HepG2 (cell line): Measurements from ENCODE around the gene GSTA5. TPM values are rescaled to one million over a fixed set of nuclear protein-coding genes. Genes with fewer than 3 reads are reported as not detected.

Experiments used
- AHR ChIP-seq: IDR thresholded peaks from 2 replicates; pipeline ENCODE4 v1.6.1; 2018; ENCODE audit warnings: missing genetic modification reagents, missing compliant biosample characterization
- ERF ChIP-seq: IDR thresholded peaks from 2 replicates; pipeline ENCODE4 v1.6.1; 2018; ENCODE audit warnings: missing biosample characterization, missing genetic modification reagents
- KLF15 ChIP-seq: sonication (generic); formaldehyde crosslinking; IDR thresholded peaks from 2 replicates; pipeline ENCODE4 v1.8.1; 2023; ENCODE audit warnings: borderline replicate concordance, mild to moderate bottlenecking, inconsistent platforms, missing genetic modification reagents, mixed read lengths
- MYC ChIP-seq: sonication (generic); formaldehyde crosslinking; IDR thresholded peaks from 2 replicates; pipeline ENCODE4 v1.9.0; 2021; ENCODE audit warnings: missing genetic modification reagents, borderline replicate concordance
- NFIC ChIP-seq: IDR thresholded peaks from 2 replicates; pipeline ENCODE4 v1.6.1; 2012; ENCODE audit warnings: mild to moderate bottlenecking, low read length, inconsistent platforms
- NFRKB ChIP-seq: fragments of 450-650 bp; IDR thresholded peaks from 2 replicates; pipeline ENCODE4 v1.6.1; 2017
- POLR2AphosphoS5 ChIP-seq: IDR thresholded peaks from 2 replicates; pipeline ENCODE4 v1.6.1; 2012; ENCODE audit warnings: low read depth, low read length
- RXRB ChIP-seq: IDR thresholded peaks from 2 replicates; pipeline ENCODE4 v1.6.1; 2016; ENCODE audit warnings: borderline replicate concordance, missing genetic modification reagents, missing compliant biosample characterization
- SNAI1 ChIP-seq: sonication (generic); formaldehyde crosslinking; IDR thresholded peaks from 2 replicates; pipeline ENCODE4 v1.5.0; 2020; ENCODE audit warnings: mild to moderate bottlenecking, missing genetic modification reagents, borderline replicate concordance
- YEATS2 ChIP-seq: sonication (generic); formaldehyde crosslinking; IDR thresholded peaks from 2 replicates; pipeline ENCODE4 v1.4.0; 2020; ENCODE audit warnings: missing genetic modification reagents, borderline replicate concordance
- ZNF30 ChIP-seq: sonication (generic); formaldehyde crosslinking; IDR thresholded peaks from 2 replicates; pipeline ENCODE4 v1.5.0; 2020; ENCODE audit warnings: mild to moderate bottlenecking, missing genetic modification reagents
- ZNF562 ChIP-seq: sonication (generic); formaldehyde crosslinking; IDR thresholded peaks from 2 replicates; pipeline ENCODE4 v1.8.0; 2022; ENCODE audit warnings: missing genetic modification reagents, borderline replicate concordance
- ZNF564 ChIP-seq: sonication (generic); formaldehyde crosslinking; IDR thresholded peaks from 2 replicates; pipeline ENCODE4 v1.8.1; 2023; ENCODE audit warnings: mild to moderate bottlenecking, missing genetic modification reagents
- ZNF768 ChIP-seq: sonication (generic); formaldehyde crosslinking; IDR thresholded peaks from 2 replicates; pipeline ENCODE4 v1.4.0; 2020; ENCODE audit warnings: missing genetic modification reagents
- ZNF850 ChIP-seq: sonication (generic); formaldehyde crosslinking; conservative IDR thresholded peaks from 2 replicates; pipeline ENCODE4 v1.9.0; 2021; ENCODE audit warnings: mild to moderate bottlenecking, missing genetic modification reagents
- ZSCAN29 ChIP-seq: sonication (generic); formaldehyde crosslinking; conservative IDR thresholded peaks from 2 replicates; pipeline ENCODE4 v1.4.0; 2020; ENCODE audit warnings: mild to moderate bottlenecking, missing genetic modification reagents
- polyA plus RNA-seq, 8 experiments: library from polyadenylated mRNA; depleted of rRNA in 3 of 8; stranded (reverse) in 7 of 8; unstranded in 1 of 8; fragments of >200 nt; fragmentation: Illumina TruSeq in 4 of 8; extraction: Trizol in 4 of 8; gene quantifications; 2 replicates each; pipeline versions ENCODE4 v1.2.1 to v1.2.3, GENCODE V29; 2011 to 2016; ENCODE audit warnings: low read depth in 4 of 8, missing spikeins in 1 of 8, mixed read lengths in 1 of 8; ENCODE audit not compliant: insufficient read depth in 1 of 8
- total RNA-seq, 5 experiments: library from RNA; depleted of rRNA; stranded (reverse); fragments of >200 nt; fragmentation: Illumina TruSeq; extraction: Trizol; gene quantifications; 2 replicates each; pipeline ENCODE4 v1.2.3, GENCODE V29; 2016; ENCODE audit warnings: low read depth in 1 of 5
- TF ChIP-seq, protein P1 (sequence below): sonication (generic); formaldehyde crosslinking; IDR thresholded peaks from 2 replicates; pipeline ENCODE4 v1.4.0; 2020; ENCODE audit warnings: missing genetic modification reagents
- TF ChIP-seq, protein P2 (sequence below): sonication (generic); formaldehyde crosslinking; IDR thresholded peaks from 2 replicates; pipeline ENCODE4 v1.8.0; 2022; ENCODE audit warnings: mild to moderate bottlenecking, missing genetic modification reagents, borderline replicate concordance
- TF ChIP-seq, protein P3 (sequence below): sonication (generic); formaldehyde crosslinking; IDR thresholded peaks from 2 replicates; pipeline ENCODE4 v1.5.1; 2020; ENCODE audit warnings: missing genetic modification reagents, mild to moderate bottlenecking, borderline replicate concordance
- TF ChIP-seq, protein P4 (sequence below): fragments of 450-650 bp; IDR thresholded peaks from 2 replicates; pipeline ENCODE4 v1.6.1; 2017
- TF ChIP-seq, protein P5 (sequence below): sonication (generic); formaldehyde crosslinking; conservative IDR thresholded peaks from 2 replicates; pipeline ENCODE4 v1.4.0; 2020; ENCODE audit warnings: mild to moderate bottlenecking, missing genetic modification reagents, moderate library complexity

Gene GSTA5
- total and polyA plus RNA-seq, 2 of the 13 experiments (the other 11 are each of a cell fraction or from before 2014, with no cell fraction given) = not detected

DNA sequence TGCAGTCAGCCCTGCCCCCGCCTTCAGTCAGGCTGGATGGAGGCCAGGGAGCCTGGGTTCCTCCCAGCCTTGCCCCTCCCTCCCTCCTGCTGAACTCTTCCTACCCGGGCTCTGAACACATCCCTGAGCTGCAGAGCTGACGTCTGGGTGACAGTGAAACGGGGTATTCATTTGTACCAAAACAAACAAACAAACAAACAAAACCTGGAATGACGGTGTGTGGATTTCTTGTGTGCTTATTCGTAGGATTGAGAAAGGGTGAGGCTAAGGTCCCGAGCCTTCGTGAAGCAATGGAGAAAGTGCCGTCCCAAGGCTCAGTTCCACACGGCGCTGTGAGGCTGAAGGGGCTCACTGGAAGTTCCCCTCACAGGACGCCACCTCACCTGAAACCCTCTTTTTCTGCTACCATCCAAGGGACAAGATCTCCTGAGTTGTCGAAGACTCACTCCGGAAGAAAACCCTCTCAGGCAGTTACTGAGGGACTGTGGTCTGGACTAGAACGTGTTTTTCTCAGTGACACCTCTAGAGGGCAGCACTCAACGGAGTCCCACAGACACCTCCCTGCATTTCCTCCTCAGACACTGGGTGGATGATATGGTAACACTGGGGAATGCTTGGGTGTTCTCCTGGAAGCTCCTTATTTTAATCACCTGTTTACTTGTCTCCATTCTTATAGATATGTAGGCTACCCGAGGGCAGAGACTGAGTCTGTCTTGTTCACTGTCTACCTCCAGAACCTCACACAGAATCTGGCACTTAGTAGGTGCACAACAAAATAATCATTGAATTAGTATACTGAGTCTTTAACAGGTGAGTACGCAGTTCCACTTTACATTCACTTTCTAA lies 41.6 kb upstream of the GSTA5 start (continued):
- TF ChIP-seq, protein P1, sequence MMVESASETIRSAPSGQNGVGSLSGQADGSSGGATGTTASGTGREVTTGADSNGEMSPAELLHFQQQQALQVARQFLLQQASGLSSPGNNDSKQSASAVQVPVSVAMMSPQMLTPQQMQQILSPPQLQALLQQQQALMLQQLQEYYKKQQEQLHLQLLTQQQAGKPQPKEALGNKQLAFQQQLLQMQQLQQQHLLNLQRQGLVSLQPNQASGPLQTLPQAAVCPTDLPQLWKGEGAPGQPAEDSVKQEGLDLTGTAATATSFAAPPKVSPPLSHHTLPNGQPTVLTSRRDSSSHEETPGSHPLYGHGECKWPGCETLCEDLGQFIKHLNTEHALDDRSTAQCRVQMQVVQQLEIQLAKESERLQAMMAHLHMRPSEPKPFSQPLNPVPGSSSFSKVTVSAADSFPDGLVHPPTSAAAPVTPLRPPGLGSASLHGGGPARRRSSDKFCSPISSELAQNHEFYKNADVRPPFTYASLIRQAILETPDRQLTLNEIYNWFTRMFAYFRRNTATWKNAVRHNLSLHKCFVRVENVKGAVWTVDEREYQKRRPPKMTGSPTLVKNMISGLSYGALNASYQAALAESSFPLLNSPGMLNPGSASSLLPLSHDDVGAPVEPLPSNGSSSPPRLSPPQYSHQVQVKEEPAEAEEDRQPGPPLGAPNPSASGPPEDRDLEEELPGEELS (CRISPR knock-in tag) = peak; percentile 29; the same call in 1 of the 2 replicates
- TF ChIP-seq RXRB (0 out of 2 replicates have a peak, but pooled peaks have one; percentile 49), ZNF30 (CRISPR knock-in tag) (no peak), NFIC (no peak), AHR (CRISPR knock-in tag) (no peak), ERF (no peak), ZNF564 (no peak), YEATS2 (CRISPR knock-in tag) (peak; percentile 58; the same call in 1 of the 2 replicates), ZSCAN29 (no peak), POLR2AphosphoS5 (no peak), MYC (CRISPR knock-in tag) (no peak; the same call in 1 of the 2 replicates), ZNF850 (CRISPR knock-in tag) (no peak), KLF15 (CRISPR knock-in tag) (no peak), SNAI1 (CRISPR knock-in tag) (no peak), NFRKB (no peak), ZNF562 (no peak), ZNF768 (CRISPR knock-in tag) (no peak)
- TF ChIP-seq, protein P2, sequence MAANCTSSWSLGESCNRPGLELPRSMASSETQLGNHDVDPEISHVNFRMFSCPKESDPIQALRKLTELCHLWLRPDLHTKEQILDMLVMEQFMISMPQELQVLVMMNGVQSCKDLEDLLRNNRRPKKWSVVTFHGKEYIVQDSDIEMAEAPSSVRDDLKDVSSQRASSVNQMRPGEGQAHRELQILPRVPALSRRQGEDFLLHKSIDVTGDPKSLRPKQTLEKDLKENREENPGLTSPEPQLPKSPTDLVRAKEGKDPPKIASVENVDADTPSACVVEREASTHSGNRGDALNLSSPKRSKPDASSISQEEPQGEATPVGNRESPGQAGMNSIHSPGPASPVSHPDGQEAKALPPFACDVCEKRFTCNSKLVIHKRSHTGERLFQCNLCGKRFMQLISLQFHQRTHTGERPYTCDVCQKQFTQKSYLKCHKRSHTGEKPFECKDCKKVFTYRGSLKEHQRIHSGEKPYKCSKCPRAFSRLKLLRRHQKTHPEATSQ (CRISPR knock-in tag) = no peak
- TF ChIP-seq, protein P3, sequence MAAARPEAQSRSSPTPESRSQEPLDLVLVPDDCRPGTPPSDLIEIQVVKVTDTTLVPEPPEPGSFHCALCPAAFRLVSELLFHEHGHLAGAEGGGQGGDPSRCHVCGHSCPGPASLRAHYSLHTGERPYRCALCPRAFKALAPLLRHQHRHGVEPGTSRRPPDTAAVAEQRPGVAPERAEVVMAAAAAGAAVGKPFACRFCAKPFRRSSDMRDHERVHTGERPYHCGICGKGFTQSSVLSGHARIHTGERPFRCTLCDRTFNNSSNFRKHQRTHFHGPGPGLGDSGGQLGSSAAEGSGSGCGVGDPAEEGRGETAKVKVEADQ = no peak
- TF ChIP-seq, protein P4, sequence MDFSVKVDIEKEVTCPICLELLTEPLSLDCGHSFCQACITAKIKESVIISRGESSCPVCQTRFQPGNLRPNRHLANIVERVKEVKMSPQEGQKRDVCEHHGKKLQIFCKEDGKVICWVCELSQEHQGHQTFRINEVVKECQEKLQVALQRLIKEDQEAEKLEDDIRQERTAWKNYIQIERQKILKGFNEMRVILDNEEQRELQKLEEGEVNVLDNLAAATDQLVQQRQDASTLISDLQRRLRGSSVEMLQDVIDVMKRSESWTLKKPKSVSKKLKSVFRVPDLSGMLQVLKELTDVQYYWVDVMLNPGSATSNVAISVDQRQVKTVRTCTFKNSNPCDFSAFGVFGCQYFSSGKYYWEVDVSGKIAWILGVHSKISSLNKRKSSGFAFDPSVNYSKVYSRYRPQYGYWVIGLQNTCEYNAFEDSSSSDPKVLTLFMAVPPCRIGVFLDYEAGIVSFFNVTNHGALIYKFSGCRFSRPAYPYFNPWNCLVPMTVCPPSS = no peak
- TF ChIP-seq, protein P5, sequence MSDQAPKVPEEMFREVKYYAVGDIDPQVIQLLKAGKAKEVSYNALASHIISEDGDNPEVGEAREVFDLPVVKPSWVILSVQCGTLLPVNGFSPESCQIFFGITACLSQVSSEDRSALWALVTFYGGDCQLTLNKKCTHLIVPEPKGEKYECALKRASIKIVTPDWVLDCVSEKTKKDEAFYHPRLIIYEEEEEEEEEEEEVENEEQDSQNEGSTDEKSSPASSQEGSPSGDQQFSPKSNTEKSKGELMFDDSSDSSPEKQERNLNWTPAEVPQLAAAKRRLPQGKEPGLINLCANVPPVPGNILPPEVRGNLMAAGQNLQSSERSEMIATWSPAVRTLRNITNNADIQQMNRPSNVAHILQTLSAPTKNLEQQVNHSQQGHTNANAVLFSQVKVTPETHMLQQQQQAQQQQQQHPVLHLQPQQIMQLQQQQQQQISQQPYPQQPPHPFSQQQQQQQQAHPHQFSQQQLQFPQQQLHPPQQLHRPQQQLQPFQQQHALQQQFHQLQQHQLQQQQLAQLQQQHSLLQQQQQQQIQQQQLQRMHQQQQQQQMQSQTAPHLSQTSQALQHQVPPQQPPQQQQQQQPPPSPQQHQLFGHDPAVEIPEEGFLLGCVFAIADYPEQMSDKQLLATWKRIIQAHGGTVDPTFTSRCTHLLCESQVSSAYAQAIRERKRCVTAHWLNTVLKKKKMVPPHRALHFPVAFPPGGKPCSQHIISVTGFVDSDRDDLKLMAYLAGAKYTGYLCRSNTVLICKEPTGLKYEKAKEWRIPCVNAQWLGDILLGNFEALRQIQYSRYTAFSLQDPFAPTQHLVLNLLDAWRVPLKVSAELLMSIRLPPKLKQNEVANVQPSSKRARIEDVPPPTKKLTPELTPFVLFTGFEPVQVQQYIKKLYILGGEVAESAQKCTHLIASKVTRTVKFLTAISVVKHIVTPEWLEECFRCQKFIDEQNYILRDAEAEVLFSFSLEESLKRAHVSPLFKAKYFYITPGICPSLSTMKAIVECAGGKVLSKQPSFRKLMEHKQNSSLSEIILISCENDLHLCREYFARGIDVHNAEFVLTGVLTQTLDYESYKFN = 0 out of 2 replicates have a peak, but pooled peaks have one; percentile 22
